HEK293 (cell line): Measurements from ENCODE around the gene CAPN10.
A peak's percentile ranks its signal among the peaks of the same experiment; 100 is the strongest.

Experiments
- CTCF ChIA-PET: fragments of 350-600 bp; formaldehyde crosslinking; extraction: SDS; loops from one replicate; lab custom pipeline; 2021; ENCODE audit warnings: antibody characterized with exemption; lab: Yijun Ruan, JAX
- POLR2A ChIA-PET: fragments of 300-600 bp; formaldehyde crosslinking; extraction: SDS; loops from one replicate; lab custom pipeline; 2020; ENCODE audit warnings: antibody characterized with exemption, inconsistent platforms; lab: Yijun Ruan, JAX
- H3K27ac ChIP-seq: fragments of 200-500 bp; sonication (Bioruptor generic); 2 replicates; pipeline ENCODE4 v1.5.1; 2014; ENCODE audit warnings: low read depth, low read length, control low read depth, inconsistent platforms; ENCODE audit errors: extremely low read depth
- H3K36me3 ChIP-seq, 2 experiments: fragments of 200-500 bp in 1 of 2; sonication (Bioruptor generic) in 1 of 2; 1 replicate in 1 of 2; 2 replicates in 1 of 2; pipeline ENCODE4 v1.5.1; 2014 to 2017; ENCODE audit warnings: inconsistent platforms in 2 of 2, low read length in 2 of 2; ENCODE audit not compliant: control insufficient read depth in 2 of 2, insufficient read depth in 1 of 2
- H3K4me1 ChIP-seq: fragments of 200-500 bp; sonication (Bioruptor generic); 2 replicates; pipeline ENCODE4 v1.5.1; 2014; ENCODE audit warnings: mild to moderate bottlenecking, low read length, inconsistent platforms; ENCODE audit not compliant: control insufficient read depth, insufficient read depth
- H3K4me3 ChIP-seq: 2 replicates; pipeline ENCODE4 v1.5.1; 2011; ENCODE audit warnings: low read depth, mild to moderate bottlenecking, control low read depth, low read length, moderate library complexity
- H3K9me3 ChIP-seq: fragments of 200-500 bp; sonication (Bioruptor generic); 2 replicates; pipeline ENCODE4 v1.5.1; 2014; ENCODE audit warnings: low read depth, low read length, inconsistent platforms; ENCODE audit not compliant: control insufficient read depth, insufficient read depth
- GLIS1 ChIP-seq: fragments of 450-650 bp; formaldehyde crosslinking; IDR thresholded peaks from 2 replicates; pipeline ENCODE4 v1.5.1; 2016; ENCODE audit warnings: missing biosample characterization, missing genetic modification characterization
- HOXA7 ChIP-seq: sonication (generic); formaldehyde crosslinking; IDR thresholded peaks from 2 replicates; pipeline ENCODE4 v1.8.1; 2022; ENCODE audit warnings: missing genetic modification reagents, borderline replicate concordance
- KLF1 ChIP-seq: fragments of 450-650 bp; formaldehyde crosslinking; IDR thresholded peaks from 2 replicates; pipeline ENCODE4 v1.5.1; 2016; ENCODE audit warnings: missing biosample characterization, missing genetic modification characterization
- PRDM10 ChIP-seq: fragments of 450-650 bp; formaldehyde crosslinking; IDR thresholded peaks from 2 replicates; pipeline ENCODE4 v1.5.1; 2016; ENCODE audit warnings: missing biosample characterization, missing genetic modification characterization
- YY1 ChIP-seq: fragments of 450-650 bp; formaldehyde crosslinking; IDR thresholded peaks from 2 replicates; pipeline ENCODE4 v1.5.1; 2018; ENCODE audit warnings: missing biosample characterization, missing genetic modification characterization
- ZBTB1 ChIP-seq: fragments of 450-650 bp; formaldehyde crosslinking; IDR thresholded peaks from 2 replicates; pipeline ENCODE4 v1.5.1; 2016; ENCODE audit warnings: missing biosample characterization, missing genetic modification characterization
- ZBTB8A ChIP-seq: fragments of 450-650 bp; formaldehyde crosslinking; IDR thresholded peaks from 2 replicates; pipeline ENCODE4 v1.5.1; 2016; ENCODE audit warnings: missing biosample characterization, missing genetic modification characterization
- ZEB2 ChIP-seq: fragments of 450-650 bp; formaldehyde crosslinking; IDR thresholded peaks from 2 replicates; pipeline ENCODE4 v1.5.1; 2016; ENCODE audit warnings: missing biosample characterization, missing genetic modification characterization
- ZFP37 ChIP-seq: fragments of 450-650 bp; formaldehyde crosslinking; IDR thresholded peaks from 2 replicates; pipeline ENCODE4 v1.5.1; 2016; ENCODE audit warnings: missing biosample characterization, missing genetic modification characterization
- ZNF146 ChIP-seq: fragments of 450-650 bp; formaldehyde crosslinking; IDR thresholded peaks from 2 replicates; pipeline ENCODE4 v1.5.1; 2016; ENCODE audit warnings: missing biosample characterization, missing genetic modification characterization
- ZNF223 ChIP-seq: fragments of 450-650 bp; formaldehyde crosslinking; IDR thresholded peaks from 2 replicates; pipeline ENCODE4 v1.5.1; 2016; ENCODE audit warnings: missing biosample characterization, missing genetic modification characterization
- ZNF23 ChIP-seq: fragments of 450-650 bp; formaldehyde crosslinking; IDR thresholded peaks from 2 replicates; pipeline ENCODE4 v1.5.1; 2016; ENCODE audit warnings: missing biosample characterization, missing genetic modification characterization, borderline replicate concordance
- ZNF354C ChIP-seq: fragments of 450-650 bp; formaldehyde crosslinking; IDR thresholded peaks from 2 replicates; pipeline ENCODE4 v1.5.1; 2016; ENCODE audit warnings: missing biosample characterization, missing genetic modification characterization, low read depth, borderline replicate concordance
- ZNF394 ChIP-seq: fragments of 450-650 bp; formaldehyde crosslinking; IDR thresholded peaks from 2 replicates; pipeline ENCODE4 v1.5.1; 2016; ENCODE audit warnings: missing biosample characterization, missing genetic modification characterization, mild to moderate bottlenecking, moderate library complexity, borderline replicate concordance
- ZNF529 ChIP-seq: fragments of 450-650 bp; formaldehyde crosslinking; IDR thresholded peaks from 2 replicates; pipeline ENCODE4 v1.5.1; 2017; ENCODE audit warnings: missing genetic modification characterization, missing biosample characterization; ENCODE audit not compliant: insufficient replicate concordance
- ZNF561 ChIP-seq: fragments of 450-650 bp; IDR thresholded peaks from 2 replicates; pipeline ENCODE4 v1.5.1; 2018; ENCODE audit warnings: missing biosample characterization, missing genetic modification characterization, borderline replicate concordance
- ZNF600 ChIP-seq: fragments of 450-650 bp; formaldehyde crosslinking; IDR thresholded peaks from 2 replicates; pipeline ENCODE4 v1.5.1; 2016; ENCODE audit warnings: missing biosample characterization, missing genetic modification characterization
- ZNF624 ChIP-seq: fragments of 450-650 bp; formaldehyde crosslinking; IDR thresholded peaks from 2 replicates; pipeline ENCODE4 v1.5.1; 2017; ENCODE audit warnings: missing biosample characterization, missing genetic modification characterization
- ZNF629 ChIP-seq: fragments of 450-650 bp; formaldehyde crosslinking; IDR thresholded peaks from 2 replicates; pipeline ENCODE4 v1.5.1; 2017; ENCODE audit warnings: missing biosample characterization, missing genetic modification characterization
- ZNF639 ChIP-seq: fragments of 450-650 bp; formaldehyde crosslinking; IDR thresholded peaks from 2 replicates; pipeline ENCODE4 v1.5.1; 2016; ENCODE audit warnings: missing biosample characterization, missing genetic modification characterization
- ZNF670 ChIP-seq: fragments of 450-650 bp; formaldehyde crosslinking; IDR thresholded peaks from 2 replicates; pipeline ENCODE4 v1.5.1; 2016; ENCODE audit warnings: missing biosample characterization, missing genetic modification characterization, low read depth
- ZNF843 ChIP-seq: fragments of 450-650 bp; formaldehyde crosslinking; IDR thresholded peaks from 2 replicates; pipeline ENCODE4 v1.5.1; 2016; ENCODE audit warnings: missing biosample characterization, missing genetic modification characterization
- ZSCAN30 ChIP-seq: fragments of 450-650 bp; IDR thresholded peaks from 2 replicates; pipeline ENCODE4 v1.5.1; 2018; ENCODE audit warnings: missing biosample characterization, mild to moderate bottlenecking, missing genetic modification characterization, moderate library complexity
- TF ChIP-seq, protein P1 (sequence below): fragments of 450-650 bp; formaldehyde crosslinking; IDR thresholded peaks from 2 replicates; pipeline ENCODE4 v1.5.1; 2016; ENCODE audit warnings: missing biosample characterization, missing genetic modification characterization

Gene CAPN10

GRCh38 chr2:240586919-240587800 is 626 bp downstream of the CAPN10 start (continued):
- TF ChIP-seq ZNF639 (0 out of 2 replicates have a peak, but pooled peaks have one; percentile 29), GLIS1 (peak; percentile 36)

DNA sequence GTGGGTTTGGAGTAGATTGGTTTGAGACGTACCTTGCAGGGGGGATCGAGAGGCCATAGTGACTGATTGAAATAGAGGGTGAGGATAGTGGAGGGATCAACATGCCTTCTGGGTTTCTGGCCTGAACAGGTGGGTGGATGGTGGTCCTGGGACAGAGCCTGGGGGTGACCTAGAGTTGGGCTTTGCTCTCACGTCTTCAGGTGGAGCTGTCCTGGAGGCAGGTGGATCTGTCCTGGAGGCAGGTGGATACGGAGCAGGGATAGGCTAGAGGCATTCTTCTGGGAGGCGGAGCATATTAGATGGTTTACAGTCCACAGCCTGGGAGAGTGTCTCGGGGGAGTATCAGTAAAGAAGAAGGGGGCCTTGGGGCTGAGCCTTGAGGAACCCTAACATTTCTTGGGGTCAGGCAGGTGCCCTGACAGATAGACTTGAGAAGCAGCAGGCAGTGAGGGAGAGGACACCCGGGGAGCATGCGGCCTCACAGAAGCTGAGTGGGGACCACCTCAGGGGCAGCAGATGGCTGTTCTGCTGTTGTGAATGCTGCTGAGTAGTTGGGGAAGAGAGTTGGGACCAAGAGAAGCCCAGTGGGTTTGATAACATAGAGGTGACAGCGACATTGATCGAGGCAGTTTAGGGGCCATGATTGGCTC is 1.6 kb downstream of the CAPN10 start:
- peaks cover 13% of the 10 kb centered on the region for H3K4me1 ChIP-seq
- peak overlapping the region; percentile 97 for H3K4me3 ChIP-seq
- CTCF ChIA-PET: interaction anchor here (0.6 to 5.5 kb wide), 4 partner anchors 21 to 1691 kb away, joined by 3 to 34 read pairs (median 4); no protein-coding TSS in a partner anchor
- H3K9me3 ChIP-seq: no peaks in the 10 kb centered on the region
- H3K36me3 ChIP-seq: peaks cover 5 to 47% of the 10 kb centered on the region in 2 experiments; a peak in 2 of 3 replicates
- POLR2A ChIA-PET: interaction anchor here (1.2 to 3.3 kb wide), 5 partner anchors 8 to 27 kb away, joined by 5 to 46 read pairs (median 14); no protein-coding TSS in a partner anchor
- H3K27ac ChIP-seq: no peak overlapping the region
- TF ChIP-seq ZEB2 (tag by site-specific recombination) (no peak), ZNF561 (tag by site-specific recombination) (no peak), ZNF629 (tag by site-specific recombination) (no peak), ZNF223 (tag by site-specific recombination) (no peak), HOXA7 (CRISPR knock-in tag) (no peak), PRDM10 (tag by site-specific recombination) (0 out of 2 replicates have a peak, but pooled peaks have one; percentile 23), ZNF843 (tag by site-specific recombination) (no peak), ZNF600 (tag by site-specific recombination) (peak; percentile 47; the same call in 1 of the 2 replicates), ZBTB8A (tag by site-specific recombination) (no peak), YY1 (tag by site-specific recombination) (no peak), ZNF394 (tag by site-specific recombination) (no peak)

DNA sequence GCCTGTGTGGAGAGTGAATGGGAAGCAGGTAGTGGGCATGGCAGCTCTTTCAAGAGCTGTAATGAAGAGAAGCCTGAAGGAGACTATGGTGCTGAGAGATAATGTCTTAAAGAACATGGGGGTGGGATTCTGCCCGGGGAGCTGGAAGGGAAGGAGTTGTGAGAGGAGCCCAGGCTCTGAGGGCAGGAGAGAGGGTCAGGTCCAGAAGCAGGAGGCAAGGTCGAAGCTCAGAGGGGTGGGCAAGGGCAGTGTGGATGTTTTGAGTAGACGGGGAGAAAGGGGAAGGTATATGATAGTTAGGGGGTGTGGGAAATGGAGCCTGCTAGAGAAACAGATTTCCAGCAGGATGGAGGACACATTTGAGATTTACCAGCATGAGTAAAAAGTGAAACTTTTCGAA is 2.1 kb downstream of the CAPN10 start:
- peaks cover 13% of the 10 kb centered on the region for H3K4me1 ChIP-seq
- no peak overlapping the region for H3K27ac ChIP-seq
- ChIA-PET CTCF (interaction anchor here (0.6 to 5.5 kb wide), 3 partner anchors 20 to 1692 kb away, joined by 3 to 34 read pairs (median 3); no protein-coding TSS in a partner anchor), POLR2A (interaction anchor here (1.2 to 1.3 kb wide), 2 partner anchors 9 to 28 kb away, joined by 5 read pairs; no protein-coding TSS in a partner anchor)
- TF ChIP-seq ZNF529 (tag by site-specific recombination) (no peak), ZSCAN30 (tag by site-specific recombination) (no peak), KLF1 (tag by site-specific recombination) (no peak), ZNF670 (tag by site-specific recombination) (no peak), ZNF23 (tag by site-specific recombination) (no peak), ZNF624 (tag by site-specific recombination) (no peak), ZNF146 (tag by site-specific recombination) (no peak), ZFP37 (tag by site-specific recombination) (no peak), ZBTB1 (tag by site-specific recombination) (no peak), ZNF354C (no peak)
- TF ChIP-seq, protein P1, sequence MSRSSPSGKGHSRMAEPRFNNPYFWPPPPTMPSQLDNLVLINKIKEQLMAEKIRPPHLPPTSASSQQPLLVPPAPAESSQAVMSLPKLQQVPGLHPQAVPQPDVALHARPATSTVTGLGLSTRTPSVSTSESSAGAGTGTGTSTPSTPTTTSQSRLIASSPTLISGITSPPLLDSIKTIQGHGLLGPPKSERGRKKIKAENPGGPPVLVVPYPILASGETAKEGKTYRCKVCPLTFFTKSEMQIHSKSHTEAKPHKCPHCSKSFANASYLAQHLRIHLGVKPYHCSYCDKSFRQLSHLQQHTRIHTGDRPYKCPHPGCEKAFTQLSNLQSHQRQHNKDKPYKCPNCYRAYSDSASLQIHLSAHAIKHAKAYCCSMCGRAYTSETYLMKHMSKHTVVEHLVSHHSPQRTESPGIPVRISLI (tag by site-specific recombination): no peak
- peaks cover 5 to 47% of the 10 kb centered on the region in 2 experiments; a peak in 2 of 3 replicates for H3K36me3 ChIP-seq
- H3K4me3 ChIP-seq: no peak overlapping the region
- H3K9me3 ChIP-seq: no peaks in the 10 kb centered on the region
